OCI-LY7 (cell line): Measurements from ENCODE around the gene THYN1.

Experiments used
- EZH2phosphoT487 ChIP-seq: fragments of 200-600 bp; sonication (generic); IDR thresholded peaks from 2 replicates; pipeline ENCODE4 v1.6.1; 2018; ENCODE audit warnings: low read depth, borderline replicate concordance, mild to moderate bottlenecking, mixed run types, antibody characterized with exemption, low read length, moderate library complexity, mixed read lengths
- TF ChIP-seq, protein P1 (sequence below): fragments of 200-600 bp; sonication (generic); conservative IDR thresholded peaks from 2 replicates; pipeline ENCODE4 v1.5.1; 2014; ENCODE audit warnings: mild to moderate bottlenecking, antibody characterized with exemption, low read length, moderate library complexity, mixed read lengths

- TF ChIP-seq, protein P1, sequence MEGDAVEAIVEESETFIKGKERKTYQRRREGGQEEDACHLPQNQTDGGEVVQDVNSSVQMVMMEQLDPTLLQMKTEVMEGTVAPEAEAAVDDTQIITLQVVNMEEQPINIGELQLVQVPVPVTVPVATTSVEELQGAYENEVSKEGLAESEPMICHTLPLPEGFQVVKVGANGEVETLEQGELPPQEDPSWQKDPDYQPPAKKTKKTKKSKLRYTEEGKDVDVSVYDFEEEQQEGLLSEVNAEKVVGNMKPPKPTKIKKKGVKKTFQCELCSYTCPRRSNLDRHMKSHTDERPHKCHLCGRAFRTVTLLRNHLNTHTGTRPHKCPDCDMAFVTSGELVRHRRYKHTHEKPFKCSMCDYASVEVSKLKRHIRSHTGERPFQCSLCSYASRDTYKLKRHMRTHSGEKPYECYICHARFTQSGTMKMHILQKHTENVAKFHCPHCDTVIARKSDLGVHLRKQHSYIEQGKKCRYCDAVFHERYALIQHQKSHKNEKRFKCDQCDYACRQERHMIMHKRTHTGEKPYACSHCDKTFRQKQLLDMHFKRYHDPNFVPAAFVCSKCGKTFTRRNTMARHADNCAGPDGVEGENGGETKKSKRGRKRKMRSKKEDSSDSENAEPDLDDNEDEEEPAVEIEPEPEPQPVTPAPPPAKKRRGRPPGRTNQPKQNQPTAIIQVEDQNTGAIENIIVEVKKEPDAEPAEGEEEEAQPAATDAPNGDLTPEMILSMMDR: no peak
- no peak for TF ChIP-seq EZH2phosphoT487
Observed at GRCh38 chr11:134266440-134266839, 13.3 kb upstream of the THYN1 start.
